Stomach (tissue), 4 donors: ENCODE measurements around the gene DRD4.

Experiments used
- CTCF ChIP-seq, 7 experiments: fragments of 450-650 bp in 4 of 7; fragments of 200-600 bp in 3 of 7; sonication (generic) in 3 of 7; IDR thresholded peaks; one replicate each; pipeline ENCODE4 v1.5.1; 2016 to 2019; ENCODE audit warnings: antibody characterized with exemption in 7 of 7, control low read depth in 2 of 7, mild to moderate bottlenecking in 1 of 7
- EP300 ChIP-seq: sonication (generic); formaldehyde crosslinking; IDR thresholded peaks from one replicate; pipeline ENCODE4 v1.6.1; 2017; ENCODE audit warnings: antibody characterized with exemption
- POLR2A ChIP-seq, 4 donors: fragments of 450-650 bp; IDR thresholded peaks; one replicate each; pipeline ENCODE4 v1.6.1; 2016; ENCODE audit warnings: antibody characterized with exemption in 4 of 4, control low read depth in 2 of 4, mild to moderate bottlenecking in 1 of 4, moderate library complexity in 1 of 4
- POLR2AphosphoS5 ChIP-seq, 3 donors: sonication (generic); formaldehyde crosslinking; IDR thresholded peaks; one replicate each; pipeline ENCODE4 v1.6.1; 2016; ENCODE audit warnings: antibody characterized with exemption in 3 of 3

- TF ChIP-seq CTCF (IDR thresholded peaks at IDR 0.05) (no peak), EP300 (no peak), POLR2AphosphoS5 (IDR thresholded peaks at IDR 0.05) (no peak), POLR2A (IDR thresholded peaks at IDR 0.05) (no peak)
Observed at GRCh38 chr11:592918-593317, 44.2 kb upstream of the DRD4 start.
